Measurements from ENCODE around the gene GNGT2. TPM values are rescaled to one million over a fixed set of nuclear protein-coding genes. Genes with fewer than 3 reads are reported as not detected.

GNGT2 gene
- total and polyA plus RNA-seq, 4 donors = 0.23 to 2.2 (median 1.1) TPM

DNA sequence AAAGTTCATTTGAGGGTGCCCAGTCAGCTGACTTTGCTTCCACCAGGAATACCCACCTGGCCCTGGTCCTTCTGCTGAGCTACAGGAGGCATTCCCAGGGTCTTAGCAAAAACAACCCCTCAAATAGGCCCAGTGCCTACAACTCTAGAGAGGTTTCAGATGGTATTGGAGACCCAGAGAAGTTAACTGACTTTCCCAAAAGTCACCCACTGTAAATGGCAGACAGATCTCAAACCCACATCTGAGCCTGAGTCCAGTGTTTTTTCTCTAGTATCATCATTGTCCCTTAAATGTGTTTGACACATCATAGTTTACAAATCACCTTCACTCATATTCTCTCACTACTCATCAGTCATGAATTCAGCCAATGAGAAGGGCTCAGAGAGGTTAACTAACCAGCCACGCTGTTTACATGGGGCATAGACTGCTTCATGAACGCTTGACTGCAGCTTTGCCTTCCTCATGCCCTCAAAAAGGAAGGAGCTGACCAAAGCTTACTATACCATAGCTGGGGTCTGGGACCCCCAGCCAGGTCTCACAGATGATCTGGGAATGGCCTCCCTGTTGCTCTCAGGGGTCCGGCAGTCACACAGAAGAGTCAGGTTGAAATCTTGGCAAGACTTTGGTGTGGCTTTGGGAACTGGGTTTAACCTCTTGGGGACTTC lies 16.5 kb upstream of the GNGT2 start:
- no peak for TF ChIP-seq EGR1 (IDR thresholded peaks at IDR 0.05; ENCODE audit: low read depth in 2 of 2)
- TF ChIP-seq, protein P1, sequence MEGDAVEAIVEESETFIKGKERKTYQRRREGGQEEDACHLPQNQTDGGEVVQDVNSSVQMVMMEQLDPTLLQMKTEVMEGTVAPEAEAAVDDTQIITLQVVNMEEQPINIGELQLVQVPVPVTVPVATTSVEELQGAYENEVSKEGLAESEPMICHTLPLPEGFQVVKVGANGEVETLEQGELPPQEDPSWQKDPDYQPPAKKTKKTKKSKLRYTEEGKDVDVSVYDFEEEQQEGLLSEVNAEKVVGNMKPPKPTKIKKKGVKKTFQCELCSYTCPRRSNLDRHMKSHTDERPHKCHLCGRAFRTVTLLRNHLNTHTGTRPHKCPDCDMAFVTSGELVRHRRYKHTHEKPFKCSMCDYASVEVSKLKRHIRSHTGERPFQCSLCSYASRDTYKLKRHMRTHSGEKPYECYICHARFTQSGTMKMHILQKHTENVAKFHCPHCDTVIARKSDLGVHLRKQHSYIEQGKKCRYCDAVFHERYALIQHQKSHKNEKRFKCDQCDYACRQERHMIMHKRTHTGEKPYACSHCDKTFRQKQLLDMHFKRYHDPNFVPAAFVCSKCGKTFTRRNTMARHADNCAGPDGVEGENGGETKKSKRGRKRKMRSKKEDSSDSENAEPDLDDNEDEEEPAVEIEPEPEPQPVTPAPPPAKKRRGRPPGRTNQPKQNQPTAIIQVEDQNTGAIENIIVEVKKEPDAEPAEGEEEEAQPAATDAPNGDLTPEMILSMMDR (IDR thresholded peaks at IDR 0.05; ENCODE audit: low read depth, low read length, missing input control) = no peak
- TF ChIP-seq, protein P2, sequence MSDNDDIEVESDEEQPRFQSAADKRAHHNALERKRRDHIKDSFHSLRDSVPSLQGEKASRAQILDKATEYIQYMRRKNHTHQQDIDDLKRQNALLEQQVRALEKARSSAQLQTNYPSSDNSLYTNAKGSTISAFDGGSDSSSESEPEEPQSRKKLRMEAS (IDR thresholded peaks at IDR 0.05) = no peak
- TF ChIP-seq JUND (IDR thresholded peaks at IDR 0.05) = no peak
- no peak for TF ChIP-seq FOXA1 (IDR thresholded peaks at IDR 0.05)
- no peak for TF ChIP-seq GABPA (IDR thresholded peaks at IDR 0.05 in 1 of 2, conservative IDR thresholded peaks at IDR 0.05 in 1 of 2)
- no peak for TF ChIP-seq FOXA2 (IDR thresholded peaks at IDR 0.05)
- TF ChIP-seq, protein P3, sequence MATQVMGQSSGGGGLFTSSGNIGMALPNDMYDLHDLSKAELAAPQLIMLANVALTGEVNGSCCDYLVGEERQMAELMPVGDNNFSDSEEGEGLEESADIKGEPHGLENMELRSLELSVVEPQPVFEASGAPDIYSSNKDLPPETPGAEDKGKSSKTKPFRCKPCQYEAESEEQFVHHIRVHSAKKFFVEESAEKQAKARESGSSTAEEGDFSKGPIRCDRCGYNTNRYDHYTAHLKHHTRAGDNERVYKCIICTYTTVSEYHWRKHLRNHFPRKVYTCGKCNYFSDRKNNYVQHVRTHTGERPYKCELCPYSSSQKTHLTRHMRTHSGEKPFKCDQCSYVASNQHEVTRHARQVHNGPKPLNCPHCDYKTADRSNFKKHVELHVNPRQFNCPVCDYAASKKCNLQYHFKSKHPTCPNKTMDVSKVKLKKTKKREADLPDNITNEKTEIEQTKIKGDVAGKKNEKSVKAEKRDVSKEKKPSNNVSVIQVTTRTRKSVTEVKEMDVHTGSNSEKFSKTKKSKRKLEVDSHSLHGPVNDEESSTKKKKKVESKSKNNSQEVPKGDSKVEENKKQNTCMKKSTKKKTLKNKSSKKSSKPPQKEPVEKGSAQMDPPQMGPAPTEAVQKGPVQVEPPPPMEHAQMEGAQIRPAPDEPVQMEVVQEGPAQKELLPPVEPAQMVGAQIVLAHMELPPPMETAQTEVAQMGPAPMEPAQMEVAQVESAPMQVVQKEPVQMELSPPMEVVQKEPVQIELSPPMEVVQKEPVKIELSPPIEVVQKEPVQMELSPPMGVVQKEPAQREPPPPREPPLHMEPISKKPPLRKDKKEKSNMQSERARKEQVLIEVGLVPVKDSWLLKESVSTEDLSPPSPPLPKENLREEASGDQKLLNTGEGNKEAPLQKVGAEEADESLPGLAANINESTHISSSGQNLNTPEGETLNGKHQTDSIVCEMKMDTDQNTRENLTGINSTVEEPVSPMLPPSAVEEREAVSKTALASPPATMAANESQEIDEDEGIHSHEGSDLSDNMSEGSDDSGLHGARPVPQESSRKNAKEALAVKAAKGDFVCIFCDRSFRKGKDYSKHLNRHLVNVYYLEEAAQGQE (IDR thresholded peaks at IDR 0.05) = no peak
- TF ChIP-seq, protein P4, sequence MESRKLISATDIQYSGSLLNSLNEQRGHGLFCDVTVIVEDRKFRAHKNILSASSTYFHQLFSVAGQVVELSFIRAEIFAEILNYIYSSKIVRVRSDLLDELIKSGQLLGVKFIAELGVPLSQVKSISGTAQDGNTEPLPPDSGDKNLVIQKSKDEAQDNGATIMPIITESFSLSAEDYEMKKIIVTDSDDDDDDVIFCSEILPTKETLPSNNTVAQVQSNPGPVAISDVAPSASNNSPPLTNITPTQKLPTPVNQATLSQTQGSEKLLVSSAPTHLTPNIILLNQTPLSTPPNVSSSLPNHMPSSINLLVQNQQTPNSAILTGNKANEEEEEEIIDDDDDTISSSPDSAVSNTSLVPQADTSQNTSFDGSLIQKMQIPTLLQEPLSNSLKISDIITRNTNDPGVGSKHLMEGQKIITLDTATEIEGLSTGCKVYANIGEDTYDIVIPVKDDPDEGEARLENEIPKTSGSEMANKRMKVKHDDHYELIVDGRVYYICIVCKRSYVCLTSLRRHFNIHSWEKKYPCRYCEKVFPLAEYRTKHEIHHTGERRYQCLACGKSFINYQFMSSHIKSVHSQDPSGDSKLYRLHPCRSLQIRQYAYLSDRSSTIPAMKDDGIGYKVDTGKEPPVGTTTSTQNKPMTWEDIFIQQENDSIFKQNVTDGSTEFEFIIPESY (IDR thresholded peaks at IDR 0.05) = no peak
- TF ChIP-seq RXRA (IDR thresholded peaks at IDR 0.05) = no peak
- TF ChIP-seq TAF1 (conservative IDR thresholded peaks at IDR 0.05) = no peak
- TF ChIP-seq, protein P5, sequence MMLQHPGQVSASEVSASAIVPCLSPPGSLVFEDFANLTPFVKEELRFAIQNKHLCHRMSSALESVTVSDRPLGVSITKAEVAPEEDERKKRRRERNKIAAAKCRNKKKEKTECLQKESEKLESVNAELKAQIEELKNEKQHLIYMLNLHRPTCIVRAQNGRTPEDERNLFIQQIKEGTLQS (IDR thresholded peaks at IDR 0.05) = no peak
- TF ChIP-seq RAD21 (IDR thresholded peaks at IDR 0.05) = no peak
- TF ChIP-seq NR2F2 (IDR thresholded peaks at IDR 0.05) = no peak
- no peak for TF ChIP-seq HNF4G (IDR thresholded peaks at IDR 0.05)
- TF ChIP-seq SP1 (IDR thresholded peaks at IDR 0.05) = no peak

More for the DNA sequence above, 16.5 kb upstream of the GNGT2 start:
- Histone ChIP-seq H3K27me3 (ENCODE audit: control insufficient read depth in 4 of 4, insufficient read depth in 4 of 4, low read length in 3 of 4) (no peaks in the 10 kb centered on the region), H3K36me3 (ENCODE audit: control insufficient read depth in 4 of 4, insufficient read depth in 3 of 4, low read depth in 1 of 4, low read length in 3 of 4) (no peaks in the 10 kb centered on the region), H3K9me3 (ENCODE audit: control insufficient read depth in 4 of 4, low read length in 3 of 4) (no peaks in the 10 kb centered on the region), H3K4me1 (ENCODE audit: control insufficient read depth in 4 of 4, insufficient read depth in 4 of 4, low read length in 3 of 4) (peaks cover 0 to 18% (median 10%) of the 10 kb centered on the region in 4 donors), H3K9ac (ENCODE audit: low read depth in 1 of 2, low read length in 2 of 2) (no peak overlapping the region), H3K27ac (ENCODE audit: low read depth in 1 of 2, low read length in 2 of 2) (no peak overlapping the region), H3K4me3 (ENCODE audit: low read depth in 1 of 3, low read length in 3 of 3) (no peak overlapping the region)
- DNase-seq (ENCODE audit: low spot score) = no peak
- WGBS = 79% methylated on average over 3 of the region's 3 CpGs

Measured in liver (tissue), 9 donors.